H1 (cell line): ENCODE results near the gene CHRD. TPM values are rescaled to one million over a fixed set of nuclear protein-coding genes. Genes with fewer than 3 reads are reported as not detected.
A peak's percentile ranks its signal among the peaks of the same experiment; 100 is the strongest.

Experiments
- CTCF ChIA-PET: fragments of 300-600 bp; sonication (Branson Sonifier 250); formaldehyde crosslinking; loops from one replicate; lab custom pipeline; 2021; ENCODE audit not compliant: partially characterized antibody; lab: Charles Lee
- POLR2A ChIA-PET: fragments of 300-600 bp; sonication (Branson Sonifier 250); formaldehyde crosslinking; loops from one replicate; lab custom pipeline; 2021; ENCODE audit warnings: inconsistent platforms; ENCODE audit not compliant: partially characterized antibody; lab: Charles Lee
- DNase-seq, 2 experiments: peaks; one replicate each; pipeline versions ENCODE4 v3.0.0 to v3.0.0-alpha.2; 2010 to 2022; ENCODE audit warnings: low spot score in 2 of 2, low read depth in 1 of 2, mixed read lengths in 1 of 2
- FAIRE-seq: peaks from 2 replicates; lab custom pipeline; 2011; peaks lifted over from hg19 to GRCh38; lab: Jason Lieb, UNC
- H2AFZ ChIP-seq: 2 replicates; pipeline ENCODE4 v1.8.1; 2012; ENCODE audit warnings: low read length, inconsistent platforms
- H2AK5ac ChIP-seq: 2 replicates; pipeline ENCODE4 v1.6.1; 2013; ENCODE audit warnings: low read depth, low read length
- H2BK120ac ChIP-seq: replicated peaks from 2 replicates; pipeline ENCODE3; 2013; ENCODE audit warnings: low read depth, low read length, inconsistent platforms
- H2BK12ac ChIP-seq: 2 replicates; pipeline ENCODE4 v1.6.1; 2013; ENCODE audit warnings: low read depth, low read length
- H2BK15ac ChIP-seq: 2 replicates; pipeline ENCODE4 v1.6.1; 2013; ENCODE audit warnings: low read length
- H2BK20ac ChIP-seq: 2 replicates; pipeline ENCODE4 v1.6.1; 2013; ENCODE audit warnings: low read length
- H2BK5ac ChIP-seq: 2 replicates; pipeline ENCODE4 v1.6.1; 2013; ENCODE audit warnings: low read depth, low read length
- H3K14ac ChIP-seq: 2 replicates; pipeline ENCODE4 v1.6.1; 2013; ENCODE audit warnings: inconsistent platforms; ENCODE audit not compliant: insufficient read length
- H3K18ac ChIP-seq: 2 replicates; pipeline ENCODE4 v1.6.1; 2013; ENCODE audit warnings: low read length; ENCODE audit errors: extremely low read depth
- H3K23ac ChIP-seq: 2 replicates; pipeline ENCODE4 v1.6.1; 2013; ENCODE audit warnings: inconsistent platforms; ENCODE audit not compliant: insufficient read length
- H3K23me2 ChIP-seq: 2 replicates; pipeline ENCODE4 v1.6.1; 2013; ENCODE audit warnings: low read depth, low read length
- H3K27ac ChIP-seq: 2 replicates; pipeline ENCODE4 v1.6.1; 2011; ENCODE audit warnings: low read depth, low read length, inconsistent platforms
- H3K27me3 ChIP-seq, 4 experiments: replicated peaks in 1 of 4; 1 replicate in 1 of 4; 2 replicates in 3 of 4; pipeline versions ENCODE4 v1.6.1 to v1.8.1; 2011 to 2013; ENCODE audit warnings: low read length in 3 of 4, mild to moderate bottlenecking in 3 of 4, inconsistent platforms in 2 of 4, mixed read lengths in 2 of 4, moderate library complexity in 1 of 4; ENCODE audit not compliant: control insufficient read depth in 3 of 4, insufficient read depth in 3 of 4; ENCODE audit errors: extremely low read depth in 1 of 4
- H3K36me3 ChIP-seq, 4 experiments: 2 replicates each; pipeline versions ENCODE4 v1.6.1 to v1.8.1; 2011 to 2013; ENCODE audit warnings: mild to moderate bottlenecking in 4 of 4, low read length in 3 of 4, moderate library complexity in 2 of 4, control low read depth in 1 of 4, inconsistent platforms in 1 of 4; ENCODE audit not compliant: insufficient read depth in 4 of 4, control insufficient read depth in 2 of 4
- H3K4ac ChIP-seq: replicated peaks from 2 replicates; pipeline ENCODE3; 2013; ENCODE audit warnings: low read length, low read depth, mixed read lengths, inconsistent platforms; ENCODE audit not compliant: insufficient read length
- H3K4me1 ChIP-seq, 4 experiments: replicated peaks in 1 of 4; 1 replicate in 1 of 4; 2 replicates in 3 of 4; pipeline versions ENCODE4 v1.6.1 to v1.8.1; 2011 to 2013; ENCODE audit warnings: low read length in 3 of 4, inconsistent platforms in 2 of 4, mixed read lengths in 1 of 4; ENCODE audit not compliant: insufficient read depth in 4 of 4, control insufficient read depth in 3 of 4
- H3K4me2 ChIP-seq, 2 experiments: 2 replicates each; pipeline versions ENCODE4 v1.6.1 to v1.8.1; 2011 to 2013; ENCODE audit warnings: low read depth in 2 of 2, low read length in 2 of 2, control low read depth in 1 of 2, inconsistent platforms in 1 of 2, mild to moderate bottlenecking in 1 of 2; ENCODE audit not compliant: insufficient read depth in 1 of 2
- H3K4me3 ChIP-seq, 4 experiments: fragments of 200-600, 300-600 bp in 1 of 4; sonication (generic), shearing (Covaris generic), sonication (Bioruptor Twin) in 1 of 4; 2 replicates each; pipeline versions ENCODE4 v1.5.1 to v1.8.1; 2011 to 2016; ENCODE audit warnings: low read length in 4 of 4, low read depth in 3 of 4, control low read depth in 2 of 4, inconsistent platforms in 2 of 4, mild to moderate bottlenecking in 2 of 4, mixed read lengths in 1 of 4, moderate library complexity in 1 of 4; ENCODE audit not compliant: insufficient read depth in 2 of 4; ENCODE audit errors: extremely low read depth in 1 of 4
- H3K56ac ChIP-seq: replicated peaks from 2 replicates; pipeline ENCODE3; 2013; ENCODE audit warnings: low read depth, mild to moderate bottlenecking, mixed read lengths, low read length, inconsistent platforms; ENCODE audit not compliant: insufficient read length
- H3K79me1 ChIP-seq: 2 replicates; pipeline ENCODE4 v1.6.1; 2013; ENCODE audit warnings: low read depth, low read length, control low read depth
- H3K79me2 ChIP-seq, 2 experiments: 2 replicates each; pipeline versions ENCODE4 v1.6.1 to v1.8.1; 2012 to 2013; ENCODE audit warnings: low read length in 2 of 2, mild to moderate bottlenecking in 2 of 2, inconsistent platforms in 1 of 2; ENCODE audit not compliant: insufficient read depth in 2 of 2, control insufficient read depth in 1 of 2
- H3K9ac ChIP-seq, 4 experiments: replicated peaks in 1 of 4; 1 replicate in 1 of 4; 2 replicates in 3 of 4; pipeline versions ENCODE4 v1.6.1 to v1.8.1; 2011 to 2013; ENCODE audit warnings: low read depth in 3 of 4, low read length in 3 of 4, control low read depth in 2 of 4, mild to moderate bottlenecking in 2 of 4, moderate library complexity in 2 of 4, inconsistent platforms in 1 of 4; ENCODE audit errors: extremely low read depth in 1 of 4
- H3K9me3 ChIP-seq, 2 experiments: 2 replicates each; pipeline versions ENCODE4 v1.6.1 to v1.8.1; 2012 to 2013; ENCODE audit warnings: mild to moderate bottlenecking in 2 of 2, moderate library complexity in 2 of 2, control low read depth in 1 of 2, inconsistent platforms in 1 of 2, low read depth in 1 of 2, low read length in 1 of 2, mixed read lengths in 1 of 2; ENCODE audit not compliant: insufficient read depth in 2 of 2
- H4K20me1 ChIP-seq, 2 experiments: replicated peaks in 1 of 2; 2 replicates each; pipeline versions ENCODE3 to v1.8.1; 2011 to 2013; ENCODE audit warnings: inconsistent platforms in 2 of 2, low read length in 2 of 2, mild to moderate bottlenecking in 1 of 2; ENCODE audit not compliant: insufficient read depth in 2 of 2, control insufficient read depth in 1 of 2
- H4K5ac ChIP-seq: 2 replicates; pipeline ENCODE4 v1.6.1; 2013; ENCODE audit warnings: low read length, low read depth, mixed read lengths, inconsistent platforms; ENCODE audit not compliant: insufficient read length
- H4K8ac ChIP-seq: 2 replicates; pipeline ENCODE4 v1.8.0; 2013; ENCODE audit warnings: mild to moderate bottlenecking, moderate library complexity, low read length, inconsistent platforms; ENCODE audit not compliant: insufficient read depth; ENCODE audit errors: extremely low read depth
- H4K91ac ChIP-seq: replicated peaks from 2 replicates; pipeline ENCODE3; 2013; ENCODE audit warnings: low read length, mixed read lengths, inconsistent platforms; ENCODE audit not compliant: insufficient read length
- TCF12 ChIP-seq: IDR thresholded peaks from 2 replicates; pipeline ENCODE4 v1.6.1; 2011; ENCODE audit warnings: low read depth, mild to moderate bottlenecking, low read length
- USF2 ChIP-seq: IDR thresholded peaks from 2 replicates; pipeline ENCODE4 v1.6.1; 2011; ENCODE audit warnings: low read length, improper control_type of control experiment
- WGBS, 2 experiments: shearing (Covaris generic) in 1 of 2; methylation state at CpG; one replicate each; pipeline versions ENCODE4 v1.1.6 to v1.1.7; 2013 to 2015; ENCODE audit warnings: low lambda C conversion rate in 2 of 2, mixed read lengths in 2 of 2, inconsistent platforms in 1 of 2, low coverage in 1 of 2, missing lambda C conversion rate in 1 of 2; ENCODE audit not compliant: insufficient replicate concordance in 2 of 2, insufficient coverage in 1 of 2, insufficient read length in 1 of 2; ENCODE audit errors: extremely low coverage in 1 of 2, missing lambda C conversion rate in 1 of 2; 5-methylcytosine and 5-hydroxymethylcytosine counted together
- polyA plus RNA-seq, 7 experiments: library from polyadenylated mRNA; depleted of rRNA in 3 of 7; stranded (reverse) in 5 of 7; unstranded in 2 of 7; fragments of >200 nt in 5 of 7; fragments of 200-250 nt in 2 of 7; gene quantifications; 1 replicate in 5 of 7; 2 replicates in 1 of 7; 4 replicates in 1 of 7; pipeline versions ENCODE4 v1.2.1 to v1.2.3, GENCODE V29; 2011 to 2013; ENCODE audit warnings: missing spikeins in 2 of 7, mixed read lengths in 2 of 7
- total RNA-seq: library from RNA; stranded (reverse); fragmentation: NEBNext Ultra II Directional; extraction: Animal tissue kit (Norgen Biotek cat#: 25700); gene quantifications from 2 replicates; pipeline ENCODE4 v1.2.1, GENCODE V29; 2021
- TF ChIP-seq, protein P1 (sequence below): IDR thresholded peaks from 2 replicates; pipeline ENCODE4 v1.6.1; 2012; ENCODE audit warnings: low read length, inconsistent platforms

Gene CHRD
- total and polyA plus RNA-seq, 2 of the 8 experiments (the other 6 are each of a cell fraction or from before 2014, with no cell fraction given): 0.62 to 0.86 TPM

DNA sequence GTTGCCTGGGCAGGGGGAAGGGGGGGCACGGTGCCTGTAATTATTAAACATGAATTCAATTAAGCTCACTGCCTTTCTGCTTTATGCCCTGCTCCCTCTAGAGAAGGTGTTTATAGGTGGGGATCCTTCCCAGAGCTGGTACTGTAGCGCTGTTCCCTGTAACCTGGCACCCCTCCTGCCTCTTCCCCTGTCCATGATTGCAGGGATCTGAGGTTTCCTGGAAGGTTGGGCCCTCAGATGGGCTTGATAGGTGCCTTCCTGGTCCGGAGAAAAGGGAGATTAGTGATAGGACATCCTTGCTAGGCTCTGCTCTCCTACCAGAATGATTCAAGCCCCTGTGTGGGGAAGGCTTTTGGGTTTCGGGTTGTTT lies 44.6 kb upstream of the CHRD start:
- H2BK15ac ChIP-seq: no peak overlapping the region
- no peak overlapping the region for H3K18ac ChIP-seq
- H3K9ac ChIP-seq: peak overlapping the region in 3 of 4 experiments; percentile 44 to 87 (median 84); a peak in 5 of 7 replicates
- POLR2A ChIA-PET: interaction anchor here (0.7 to 1.3 kb wide), 13 partner anchors 9 to 318 kb away, joined by 3 to 12 read pairs (median 4); partner anchors contain the start of gene ABCC5
- TF ChIP-seq, protein P1, sequence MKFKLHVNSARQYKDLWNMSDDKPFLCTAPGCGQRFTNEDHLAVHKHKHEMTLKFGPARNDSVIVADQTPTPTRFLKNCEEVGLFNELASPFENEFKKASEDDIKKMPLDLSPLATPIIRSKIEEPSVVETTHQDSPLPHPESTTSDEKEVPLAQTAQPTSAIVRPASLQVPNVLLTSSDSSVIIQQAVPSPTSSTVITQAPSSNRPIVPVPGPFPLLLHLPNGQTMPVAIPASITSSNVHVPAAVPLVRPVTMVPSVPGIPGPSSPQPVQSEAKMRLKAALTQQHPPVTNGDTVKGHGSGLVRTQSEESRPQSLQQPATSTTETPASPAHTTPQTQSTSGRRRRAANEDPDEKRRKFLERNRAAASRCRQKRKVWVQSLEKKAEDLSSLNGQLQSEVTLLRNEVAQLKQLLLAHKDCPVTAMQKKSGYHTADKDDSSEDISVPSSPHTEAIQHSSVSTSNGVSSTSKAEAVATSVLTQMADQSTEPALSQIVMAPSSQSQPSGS: peak; percentile 36; the same call in 1 of the 2 replicates
- TF ChIP-seq TCF12 (no peak), USF2 (no peak)
- TF ChIP-seq, all 59 proteins: peak for 1
- peak overlapping the region; percentile 76 to 83 (median 80); a peak in 5 of 8 replicates for H3K4me3 ChIP-seq
- FAIRE-seq (no peak), DNase-seq (no peak)
- peaks cover 11% of the 10 kb centered on the region for H3K79me1 ChIP-seq
- H4K5ac ChIP-seq: no peak overlapping the region
- H4K8ac ChIP-seq: no peak overlapping the region
- no peak overlapping the region for H3K4ac ChIP-seq
- WGBS, 2 experiments: 80% methylated on average over 4 of the region's 4 CpGs; no CpG with 5 or more reads in 1 of the 2 experiments
- peak overlapping the region; percentile 9; the same call in 1 of the 2 replicates for H2BK5ac ChIP-seq
- peak overlapping the region; percentile 91 to 98 for H3K4me2 ChIP-seq
- H2BK20ac ChIP-seq: no peak overlapping the region
- CTCF ChIA-PET: interaction anchor here (0.9 to 1.0 kb wide), 2 partner anchors 9 to 18 kb away, joined by 3 to 4 read pairs; no protein-coding TSS in a partner anchor
- H4K20me1 ChIP-seq: peaks cover 20 to 38% of the 10 kb centered on the region in 2 experiments
- no peak overlapping the region for H2AFZ ChIP-seq
- peaks cover 5 to 27% (median 18%) of the 10 kb centered on the region in 4 experiments for H3K4me1 ChIP-seq
- peaks cover 29 to 46% (median 42%) of the 10 kb centered on the region in 4 experiments for H3K36me3 ChIP-seq
- H4K91ac ChIP-seq: no peak overlapping the region
- no peak overlapping the region for H2BK120ac ChIP-seq
- no peaks in the 10 kb centered on the region for H3K27me3 ChIP-seq
- peaks cover 14% of the 10 kb centered on the region for H3K23me2 ChIP-seq
- H2BK12ac ChIP-seq: no peak overlapping the region
- 0 out of 4 replicates have a peak, but pooled peaks cover 0 to 2% of the 10 kb centered on the region in 2 experiments for H3K79me2 ChIP-seq
- H3K23ac ChIP-seq: no peak overlapping the region
- H3K14ac ChIP-seq: no peak overlapping the region
- no peak overlapping the region for H2AK5ac ChIP-seq
- H3K56ac ChIP-seq: no peak overlapping the region
- peak overlapping the region; percentile 56 for H3K27ac ChIP-seq
- H3K9me3 ChIP-seq: no peaks in the 10 kb centered on the region
